Peyer's patch (tissue), 4 donors: ENCODE data around the gene ATP1A2. TPM values are rescaled to one million over a fixed set of nuclear protein-coding genes. Genes with fewer than 3 reads are reported as not detected.
"Not testable (repeated sequence)": the region's sequence is repeated elsewhere in the genome, so short reads cannot be mapped to it uniquely, and the experiment has no call there.

ENCODE experiments used
- DNase-seq, 3 donors: peaks; one replicate each; pipeline ENCODE4 v3.0.0-alpha.2; 2017 to 2019
- H3K27ac ChIP-seq, 4 donors: fragments of 200-600 bp; sonication (generic); one replicate each; pipeline ENCODE4 v1.5.1; 2016 to 2019
- H3K27me3 ChIP-seq, 2 donors: fragments of 200-600 bp; sonication (generic); one replicate each; pipeline ENCODE4 v1.5.1; 2019
- H3K36me3 ChIP-seq, 3 donors: fragments of 200-600 bp; sonication (generic); one replicate each; pipeline ENCODE4 v1.5.1; 2016 to 2019
- H3K4me1 ChIP-seq, 4 donors: fragments of 200-600 bp; sonication (generic); one replicate each; pipeline ENCODE4 v1.5.1; 2016 to 2019
- H3K4me3 ChIP-seq, 4 donors: fragments of 200-600 bp; sonication (generic); 1 replicate in 3 of 4; 2 replicates in 1 of 4; pipeline ENCODE4 v1.5.1; 2016 to 2019; ENCODE audit warnings: mild to moderate bottlenecking in 1 of 4
- H3K9me3 ChIP-seq, 4 donors: fragments of 200-600 bp; sonication (generic); one replicate each; pipeline ENCODE4 v1.5.1; 2016 to 2019; ENCODE audit warnings: mild to moderate bottlenecking in 1 of 4
- POLR2A ChIP-seq, 2 donors: fragments of 450-650 bp; IDR thresholded peaks; one replicate each; pipeline ENCODE4 v1.5.1; 2017; ENCODE audit warnings: antibody characterized with exemption in 2 of 2, mild to moderate bottlenecking in 2 of 2, moderate library complexity in 2 of 2
- total RNA-seq, 4 donors: library from RNA; depleted of rRNA; stranded (reverse); fragments of >200 nt; gene quantifications; one replicate each; pipeline ENCODE4 v1.1.0, GENCODE V29; 2016
- TF ChIP-seq, protein P1 (sequence below), 6 experiments: fragments of 450-650 bp in 4 of 6; fragments of 200-600 bp in 2 of 6; sonication (generic) in 1 of 6; IDR thresholded peaks; one replicate each; pipeline ENCODE4 v1.5.1; 2017 to 2019; ENCODE audit warnings: antibody characterized with exemption in 6 of 6, mild to moderate bottlenecking in 3 of 6, moderate library complexity in 1 of 6

Gene ATP1A2
- total RNA-seq, 4 donors from 2014 or later = 2.3 to 7.4 (median 6.0) TPM

GRCh38 chr1:160124705-160125478 lies 9.3 kb downstream of the ATP1A2 start:
- Histone ChIP-seq H3K27ac (no peak overlapping the region), H3K9me3 (no peaks in the 10 kb centered on the region), H3K4me3 (no peak overlapping the region), H3K36me3 (peaks cover 0 to 6% (median 0%) of the 10 kb centered on the region in 3 donors), H3K4me1 (no peaks in the 10 kb centered on the region), H3K27me3 (no peaks in the 10 kb centered on the region)
- TF ChIP-seq, protein P1, sequence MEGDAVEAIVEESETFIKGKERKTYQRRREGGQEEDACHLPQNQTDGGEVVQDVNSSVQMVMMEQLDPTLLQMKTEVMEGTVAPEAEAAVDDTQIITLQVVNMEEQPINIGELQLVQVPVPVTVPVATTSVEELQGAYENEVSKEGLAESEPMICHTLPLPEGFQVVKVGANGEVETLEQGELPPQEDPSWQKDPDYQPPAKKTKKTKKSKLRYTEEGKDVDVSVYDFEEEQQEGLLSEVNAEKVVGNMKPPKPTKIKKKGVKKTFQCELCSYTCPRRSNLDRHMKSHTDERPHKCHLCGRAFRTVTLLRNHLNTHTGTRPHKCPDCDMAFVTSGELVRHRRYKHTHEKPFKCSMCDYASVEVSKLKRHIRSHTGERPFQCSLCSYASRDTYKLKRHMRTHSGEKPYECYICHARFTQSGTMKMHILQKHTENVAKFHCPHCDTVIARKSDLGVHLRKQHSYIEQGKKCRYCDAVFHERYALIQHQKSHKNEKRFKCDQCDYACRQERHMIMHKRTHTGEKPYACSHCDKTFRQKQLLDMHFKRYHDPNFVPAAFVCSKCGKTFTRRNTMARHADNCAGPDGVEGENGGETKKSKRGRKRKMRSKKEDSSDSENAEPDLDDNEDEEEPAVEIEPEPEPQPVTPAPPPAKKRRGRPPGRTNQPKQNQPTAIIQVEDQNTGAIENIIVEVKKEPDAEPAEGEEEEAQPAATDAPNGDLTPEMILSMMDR (IDR thresholded peaks at IDR 0.05) = no peak
- no peak for TF ChIP-seq POLR2A (IDR thresholded peaks at IDR 0.05)
- no peak for DNase-seq

DNA sequence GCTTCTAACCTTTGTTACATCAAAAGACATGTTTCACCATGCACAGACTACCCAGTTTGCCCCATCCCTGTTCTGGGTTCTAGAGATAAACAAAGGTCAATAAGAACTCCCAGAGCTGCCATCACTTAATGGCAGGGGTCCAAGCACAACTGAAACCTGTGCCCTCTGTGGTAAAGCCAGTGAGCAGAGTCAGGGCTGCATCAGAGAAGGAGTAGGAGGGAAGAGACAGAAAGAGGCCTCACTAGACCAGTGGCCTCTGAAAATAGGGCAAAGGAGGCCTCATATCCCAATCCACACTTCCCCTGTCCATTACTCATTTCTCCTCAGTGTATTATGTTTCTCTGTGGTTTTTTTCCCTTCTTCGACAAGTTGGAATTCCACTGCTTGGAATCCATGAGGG lies 10.2 kb downstream of the ATP1A2 start:
- Histone ChIP-seq H3K27me3 (no peaks in the 10 kb centered on the region), H3K4me3 (no peak overlapping the region), H3K36me3 (peaks cover 0 to 6% (median 0%) of the 10 kb centered on the region in 3 donors), H3K27ac (no peak overlapping the region), H3K4me1 (no peaks in the 10 kb centered on the region), H3K9me3 (no peaks in the 10 kb centered on the region)
- no peak for DNase-seq
- TF ChIP-seq, protein P1 (IDR thresholded peaks at IDR 0.05) = no peak
- no peak for TF ChIP-seq POLR2A (IDR thresholded peaks at IDR 0.05)

DNA sequence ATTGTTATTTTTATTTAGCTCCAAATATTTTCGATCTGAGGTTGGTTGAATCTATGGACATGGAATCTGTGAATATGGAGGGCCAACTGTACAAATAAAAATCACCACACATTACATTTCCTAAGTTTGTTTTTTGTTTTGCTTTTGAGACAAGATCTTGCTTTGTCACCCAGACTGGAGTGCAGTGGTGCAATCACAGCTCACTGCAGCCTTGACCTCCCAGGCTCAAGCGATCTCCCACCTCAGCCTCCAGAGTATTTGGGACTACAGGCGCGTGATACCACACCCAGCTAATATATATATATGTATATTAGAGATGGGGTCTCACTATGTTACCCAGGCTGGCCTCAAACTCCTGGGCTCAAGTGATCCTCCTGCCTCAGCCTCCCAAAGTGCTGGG lies 10.8 kb downstream of the ATP1A2 start:
- H3K36me3 ChIP-seq, H3K27me3 ChIP-seq, DNase-seq, H3K4me3 ChIP-seq, H3K27ac ChIP-seq, H3K9me3 ChIP-seq, H3K4me1 ChIP-seq: not testable (repeated sequence)

DNA sequence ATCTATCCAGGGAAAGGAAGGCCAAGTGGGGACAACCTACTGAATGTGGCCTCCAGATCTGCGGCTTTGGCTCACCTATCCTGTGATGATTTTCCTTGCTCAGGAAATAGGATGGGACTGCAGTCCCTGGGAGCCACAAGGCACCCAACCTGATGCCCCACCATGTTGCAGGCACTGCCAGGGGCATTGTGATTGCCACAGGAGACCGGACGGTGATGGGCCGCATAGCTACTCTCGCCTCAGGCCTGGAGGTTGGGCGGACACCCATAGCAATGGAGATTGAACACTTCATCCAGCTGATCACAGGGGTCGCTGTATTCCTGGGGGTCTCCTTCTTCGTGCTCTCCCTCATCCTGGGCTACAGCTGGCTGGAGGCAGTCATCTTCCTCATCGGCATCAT lies 11.8 kb downstream of the ATP1A2 start:
- H3K4me3 ChIP-seq = no peak overlapping the region
- TF ChIP-seq POLR2A (IDR thresholded peaks at IDR 0.05) = no peak
- TF ChIP-seq, protein P1 (IDR thresholded peaks at IDR 0.05) = no peak
- H3K9me3 ChIP-seq = no peaks in the 10 kb centered on the region
- no peaks in the 10 kb centered on the region for H3K27me3 ChIP-seq
- no peak overlapping the region for H3K27ac ChIP-seq
- H3K36me3 ChIP-seq = peaks cover 0 to 6% (median 0%) of the 10 kb centered on the region in 3 donors
- no peak for DNase-seq
- no peaks in the 10 kb centered on the region for H3K4me1 ChIP-seq

DNA sequence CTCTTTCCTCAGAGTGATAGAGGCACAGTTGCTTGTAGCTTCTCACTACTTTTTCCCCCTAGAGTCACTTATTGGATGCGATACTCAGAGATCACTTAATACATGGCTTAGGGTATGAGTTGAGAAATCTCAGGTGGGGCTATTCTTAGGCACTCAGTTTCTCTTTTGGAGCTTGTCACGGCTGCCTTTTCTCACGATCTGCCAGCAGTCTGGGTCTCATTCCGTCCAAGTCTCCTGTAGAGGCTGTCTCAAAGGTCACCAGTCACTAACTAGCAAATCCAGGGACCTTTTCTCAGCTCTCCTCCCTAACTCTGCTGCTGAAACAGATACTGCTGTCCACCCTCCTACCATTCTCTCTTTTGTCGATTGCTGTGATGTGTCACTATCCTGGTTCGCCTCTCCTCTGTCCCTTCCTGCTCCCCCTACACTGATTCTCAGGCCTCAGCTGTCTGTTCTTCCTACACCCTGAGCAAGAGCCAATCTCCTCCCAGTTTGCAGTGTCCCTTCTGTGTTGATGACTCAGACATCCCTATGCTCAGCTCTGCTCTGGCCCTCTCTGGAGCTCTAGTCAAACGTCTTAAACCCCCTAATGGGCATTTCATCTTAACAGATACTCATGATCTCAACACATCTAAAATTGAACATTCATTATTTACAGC lies 12.4 kb downstream of the ATP1A2 start:
- no peak overlapping the region for H3K4me3 ChIP-seq
- H3K4me1 ChIP-seq = no peaks in the 10 kb centered on the region
- no peak for DNase-seq
- TF ChIP-seq, protein P1 (IDR thresholded peaks at IDR 0.05) = no peak
- TF ChIP-seq POLR2A (IDR thresholded peaks at IDR 0.05) = no peak
- no peak overlapping the region for H3K27ac ChIP-seq
- no peaks in the 10 kb centered on the region for H3K9me3 ChIP-seq
- peaks cover 0 to 6% (median 0%) of the 10 kb centered on the region in 3 donors for H3K36me3 ChIP-seq
- no peaks in the 10 kb centered on the region for H3K27me3 ChIP-seq

DNA sequence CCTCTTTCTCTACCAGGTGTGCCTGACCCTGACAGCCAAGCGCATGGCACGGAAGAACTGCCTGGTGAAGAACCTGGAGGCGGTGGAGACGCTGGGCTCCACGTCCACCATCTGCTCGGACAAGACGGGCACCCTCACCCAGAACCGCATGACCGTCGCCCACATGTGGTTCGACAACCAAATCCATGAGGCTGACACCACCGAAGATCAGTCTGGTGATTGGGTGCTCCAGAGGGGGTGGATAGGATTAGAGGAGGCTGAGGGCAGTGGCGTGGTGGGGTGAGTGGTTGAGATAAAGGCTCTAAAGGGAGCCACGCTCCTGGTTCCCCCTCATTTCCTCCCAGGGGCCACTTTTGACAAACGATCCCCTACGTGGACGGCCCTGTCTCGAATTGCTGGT lies 13.1 kb downstream of the ATP1A2 start:
- H3K27ac ChIP-seq = no peak overlapping the region
- no peaks in the 10 kb centered on the region for H3K27me3 ChIP-seq
- DNase-seq = no peak
- H3K4me3 ChIP-seq = no peak overlapping the region
- TF ChIP-seq, protein P1 (IDR thresholded peaks at IDR 0.05) = no peak
- TF ChIP-seq POLR2A (IDR thresholded peaks at IDR 0.05) = no peak
- H3K36me3 ChIP-seq = peaks cover 0 to 6% (median 0%) of the 10 kb centered on the region in 3 donors
- no peaks in the 10 kb centered on the region for H3K4me1 ChIP-seq
- no peaks in the 10 kb centered on the region for H3K9me3 ChIP-seq
